Activated CD4-positive, CD25-positive, alpha-beta regulatory T cell treated with anti-CD3 and anti-CD28 coated beads, Interleukin-2, amount 50 U/mL, for 72 hours (primary cell): ENCODE results near the gene ZFP92.

Experiments used
- DNase-seq: peaks from one replicate; pipeline ENCODE4 v3.0.0; 2021

Gene ZFP92

GRCh38 chrX:153409414-153410101 lies 1.7 kb upstream of the ZFP92 start:
- no peak for DNase-seq

DNA sequence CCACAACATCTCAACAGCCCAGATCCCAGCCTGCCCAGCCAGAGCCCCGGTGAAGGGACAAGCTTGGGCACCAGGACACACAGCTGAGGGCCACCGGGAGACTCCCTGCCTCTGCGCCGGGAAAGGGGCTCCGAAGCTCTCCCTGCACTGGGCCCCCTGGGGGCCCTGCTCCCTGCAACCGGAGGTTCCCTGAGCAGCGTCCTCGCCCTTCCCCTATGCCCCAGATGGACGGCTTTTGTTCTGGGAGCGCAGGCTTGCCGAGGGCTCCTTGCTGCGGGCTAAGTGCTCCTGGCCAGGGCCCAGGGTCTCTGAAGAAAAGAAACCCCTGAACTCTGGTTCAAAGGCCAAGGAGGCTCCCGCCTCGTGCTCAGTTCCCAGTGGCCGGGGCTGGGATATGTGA lies 899 bp upstream of the ZFP92 start:
- DNase-seq: no peak

- no peak for DNase-seq
Measured at GRCh38 chrX:153410888-153411254, 401 bp upstream of the ZFP92 start.

DNA sequence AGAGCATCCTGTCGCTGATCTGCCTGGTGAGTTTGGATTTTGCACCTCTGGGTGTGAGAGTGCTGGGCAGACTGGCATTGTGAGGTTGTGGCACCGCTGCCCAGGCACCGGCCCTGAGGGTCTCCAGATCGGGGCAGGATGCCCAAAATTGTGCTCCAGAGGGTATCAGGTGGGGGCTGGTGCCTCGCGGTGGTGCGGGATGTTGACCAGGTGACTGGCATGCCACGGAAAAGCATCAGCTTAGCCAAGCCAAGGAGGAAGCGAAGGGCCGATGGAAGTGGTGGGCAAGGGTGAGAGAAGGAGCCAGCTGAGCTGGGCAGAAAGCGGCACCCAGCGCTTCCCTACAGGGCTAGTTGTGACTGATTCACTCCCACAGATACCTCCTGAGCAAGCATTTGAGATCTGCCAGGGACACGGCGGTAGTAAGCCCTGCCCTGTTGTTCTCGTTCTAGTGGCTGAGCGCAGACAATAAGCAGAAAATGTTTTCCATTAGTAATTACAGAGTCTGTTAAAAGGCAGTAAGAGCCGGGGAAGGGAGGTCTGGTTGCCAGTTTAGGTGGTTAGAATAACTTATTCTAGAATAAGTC lies 809 bp downstream of the ZFP92 start:
- DNase-seq: no peak

- no peak for DNase-seq
Measured at GRCh38 chrX:153412746-153413720, 1.8 kb downstream of the ZFP92 start.

DNA sequence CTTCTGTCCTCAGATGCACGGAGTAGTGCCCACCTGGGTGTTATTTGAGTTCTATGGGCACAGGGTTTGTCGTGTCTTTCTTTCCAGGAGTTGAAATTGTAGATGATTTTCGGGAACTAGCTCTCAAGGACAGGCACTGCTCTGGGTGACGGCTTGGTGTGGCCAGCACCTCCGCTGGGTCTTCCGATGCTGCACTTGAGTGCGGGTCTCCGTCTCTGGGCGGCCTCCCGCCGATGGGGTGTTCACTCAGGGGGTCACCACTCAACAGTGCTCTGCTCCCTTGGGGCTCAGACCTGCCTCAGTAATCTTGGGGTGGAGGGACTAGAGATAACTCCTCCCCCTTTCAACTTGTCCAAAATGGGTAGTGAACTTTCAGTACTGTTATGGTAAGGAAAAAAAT lies 2.5 kb downstream of the ZFP92 start:
- no peak for DNase-seq

DNA sequence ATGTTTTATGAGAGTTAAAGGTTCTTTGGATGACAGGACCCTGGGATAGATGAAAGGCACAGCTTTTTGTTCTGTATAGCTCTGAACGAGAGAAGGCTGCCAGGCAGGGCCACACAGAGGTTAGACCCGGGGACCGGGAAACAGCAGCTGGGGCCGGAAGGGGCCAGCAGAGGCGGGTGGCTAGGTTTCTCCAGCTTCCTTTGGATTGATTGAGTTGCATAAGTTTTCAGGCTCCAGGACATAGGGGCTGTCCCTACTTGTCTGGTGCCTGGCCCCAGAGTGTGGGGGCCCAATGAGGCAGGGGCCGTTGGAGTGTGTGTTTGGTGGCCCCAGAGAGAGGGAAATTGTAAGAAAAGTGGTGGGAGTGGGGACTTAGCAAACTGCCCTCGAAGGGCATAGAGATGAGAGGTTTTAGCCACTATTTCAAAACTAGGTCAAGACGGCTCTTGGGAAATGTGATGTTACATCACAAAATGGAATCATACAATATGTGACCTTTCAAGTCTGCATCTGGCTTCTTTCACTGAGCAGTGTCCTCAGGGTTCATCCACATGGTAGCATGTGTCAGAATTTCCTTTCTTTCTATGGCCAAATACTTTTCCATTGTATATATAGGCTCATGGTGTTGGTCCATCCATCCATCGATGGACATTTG lies 3.7 kb downstream of the ZFP92 start:
- DNase-seq: no peak

DNA sequence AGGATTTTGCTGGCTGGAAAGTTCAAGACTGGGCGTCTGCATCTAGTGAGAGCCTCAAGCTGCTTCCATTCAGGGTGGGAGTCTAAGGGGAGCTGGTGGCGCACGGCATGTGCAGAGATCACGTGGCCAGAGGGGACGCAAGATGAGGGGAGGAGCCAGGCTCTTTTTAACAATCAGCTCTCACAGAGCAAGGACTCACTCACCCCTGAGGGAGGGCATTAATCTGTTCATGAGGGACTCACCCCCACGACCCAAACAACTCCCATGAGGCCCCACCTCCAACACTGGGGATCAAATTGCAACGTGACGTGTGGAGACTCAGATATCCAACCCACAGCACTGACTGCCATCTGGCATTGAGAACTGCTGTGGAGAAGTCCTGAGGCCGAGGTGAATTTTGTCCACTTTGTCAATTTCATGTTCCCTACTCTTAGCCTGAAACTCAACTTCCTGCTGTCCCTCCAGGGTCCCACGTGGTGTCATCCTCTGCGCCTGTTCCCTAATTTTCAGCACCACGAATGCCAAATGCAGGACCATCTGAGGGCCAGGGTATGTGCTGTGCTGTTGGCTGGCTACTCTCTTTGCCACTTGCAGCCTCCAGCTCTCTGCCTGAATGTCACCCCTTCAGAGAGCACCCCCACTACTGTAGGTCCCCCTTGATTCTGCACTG lies 5.6 kb downstream of the ZFP92 start:
- DNase-seq: no peak

GRCh38 chrX:153417637-153418036 lies 6.4 kb downstream of the ZFP92 start:
- DNase-seq: no peak

GRCh38 chrX:153420851-153421599 lies 9.8 kb downstream of the ZFP92 start:
- DNase-seq: no peak

DNA sequence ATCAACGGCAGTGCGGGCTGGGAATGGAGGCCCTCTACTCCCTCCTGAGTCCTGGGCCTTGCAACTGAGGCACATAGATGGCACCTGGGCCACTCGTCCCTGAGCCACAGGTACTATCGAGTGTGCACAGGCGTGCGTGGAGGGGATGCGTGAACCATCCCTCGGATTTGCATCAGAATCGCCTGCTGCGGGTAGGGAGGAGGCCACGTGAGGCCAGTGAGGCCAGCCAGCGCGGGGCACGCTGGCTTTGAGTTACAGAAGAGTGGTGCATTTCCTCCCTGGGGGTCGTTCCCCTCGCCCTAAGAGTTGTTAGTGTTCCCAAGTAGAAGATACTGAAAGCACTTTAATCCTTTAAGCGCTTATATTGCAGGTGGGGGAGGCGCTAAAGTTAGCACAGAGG lies 10.6 kb downstream of the ZFP92 start:
- DNase-seq: no peak

- no peak for DNase-seq
Measured at GRCh38 chrX:153423652-153424051, 12.4 kb downstream of the ZFP92 start.

GRCh38 chrX:153426204-153426603 lies 14.9 kb downstream of the ZFP92 start:
- no peak for DNase-seq

DNA sequence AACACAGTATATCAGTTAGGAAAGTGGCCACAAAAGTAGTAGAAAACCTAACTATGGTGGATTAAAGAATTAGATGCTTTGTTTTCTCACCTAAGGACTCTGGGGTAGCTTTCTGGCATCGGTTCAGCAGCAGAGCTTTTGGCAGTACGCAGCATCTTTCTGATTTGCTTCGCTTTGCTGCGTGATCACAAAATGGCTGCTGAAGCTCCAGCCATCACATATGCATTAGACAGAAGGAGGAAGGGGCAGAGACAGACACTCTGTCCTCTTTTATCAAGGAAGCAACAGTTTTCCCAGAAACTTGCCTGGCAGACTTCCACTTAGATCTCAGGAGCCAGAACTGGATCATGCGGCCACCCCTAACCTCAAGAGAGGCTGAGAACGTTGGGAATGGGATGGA lies 19.5 kb downstream of the ZFP92 start:
- no peak for DNase-seq

DNA sequence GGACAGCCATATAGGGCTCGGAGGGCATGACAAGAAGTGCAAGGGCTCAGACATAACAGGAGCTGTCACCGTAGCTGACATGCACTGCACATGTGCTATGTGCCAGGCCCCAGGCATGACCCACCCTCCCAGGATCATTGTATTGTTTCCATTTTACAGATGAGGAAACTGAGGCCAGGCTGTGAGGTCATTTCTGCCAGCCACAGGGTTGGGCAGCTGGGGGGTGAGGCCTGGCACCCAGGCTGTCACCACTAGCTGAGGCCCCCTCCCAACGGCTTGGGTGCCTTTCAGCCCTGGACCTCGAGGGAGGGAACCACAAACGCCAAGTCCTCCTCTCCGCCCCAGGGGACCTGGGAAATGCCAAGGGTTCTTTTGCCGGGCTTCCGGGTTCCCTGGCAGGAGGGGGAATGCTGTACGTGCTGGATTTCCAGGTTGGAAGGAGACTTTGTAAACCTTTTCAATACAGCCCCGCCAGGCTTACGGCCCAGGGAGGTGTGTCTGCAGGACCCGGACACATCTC lies 21.9 kb downstream of the ZFP92 start:
- no peak for DNase-seq

DNA sequence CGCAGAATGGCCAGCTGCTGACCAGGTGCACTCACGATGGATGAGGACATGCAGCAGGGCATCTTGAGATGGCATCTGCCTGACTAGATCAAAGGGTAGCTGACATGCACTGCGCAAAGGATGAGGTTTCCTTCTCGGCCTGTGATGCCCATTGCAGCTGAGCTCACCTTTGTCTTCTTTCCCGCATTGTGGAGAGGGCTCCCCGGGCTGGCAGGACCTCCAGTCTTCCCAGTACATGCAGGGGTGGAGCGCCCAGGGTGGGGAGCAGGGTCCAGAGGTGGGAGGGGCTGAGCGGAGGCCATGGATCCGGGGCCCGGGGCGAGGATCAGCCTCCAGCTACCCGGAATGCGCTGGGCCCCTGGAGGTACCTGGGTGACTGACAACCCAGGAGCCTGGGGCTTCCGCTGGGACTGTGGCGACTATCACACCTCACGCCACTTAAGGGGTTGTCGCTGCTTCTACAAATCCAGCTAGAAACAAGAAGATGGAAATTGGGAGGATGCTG lies 22.6 kb downstream of the ZFP92 start:
- no peak for DNase-seq

GRCh38 chrX:153434801-153435200 lies 23.5 kb downstream of the ZFP92 start:
- DNase-seq: no peak

DNA sequence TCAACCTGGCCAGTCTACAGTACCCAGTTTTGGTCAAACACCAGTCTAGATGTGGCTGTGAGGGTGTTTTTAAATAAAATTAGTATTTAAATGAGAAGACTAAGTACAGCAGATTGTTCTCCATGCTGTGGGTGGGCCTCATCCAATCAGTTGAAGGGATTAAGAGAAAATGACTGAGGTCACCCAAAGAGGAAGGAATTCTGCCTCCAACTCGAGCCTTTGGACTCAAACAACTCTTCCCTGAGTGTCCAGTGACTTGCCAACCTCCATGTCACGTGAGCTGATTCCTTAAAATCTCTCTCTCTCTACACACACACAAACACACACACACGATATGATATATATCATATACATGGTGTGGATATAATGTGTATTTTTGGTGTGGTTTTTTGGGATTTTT lies 24.6 kb downstream of the ZFP92 start:
- DNase-seq: no peak

- no peak for DNase-seq
Measured at GRCh38 chrX:153438532-153438931, 27.3 kb downstream of the ZFP92 start.

DNA sequence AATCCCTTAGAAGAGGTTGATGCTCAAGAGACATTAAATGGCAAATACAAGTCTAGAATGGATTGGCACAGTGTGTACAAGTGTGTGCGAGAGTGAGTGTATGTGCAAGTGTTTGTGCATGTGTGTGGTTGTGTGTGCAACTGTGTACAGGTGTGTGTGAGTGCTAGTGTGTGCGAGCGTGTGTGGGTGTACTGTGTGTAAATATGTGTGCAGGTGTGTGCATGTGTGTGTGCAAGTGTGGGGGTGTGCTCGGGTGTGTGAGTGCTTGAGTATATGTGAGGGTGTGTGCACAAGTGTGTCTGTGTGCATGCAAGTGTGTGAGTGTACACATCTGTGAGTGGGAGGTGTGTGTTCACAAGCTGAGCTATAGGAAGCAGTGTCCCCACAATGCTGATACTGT lies 28.7 kb downstream of the ZFP92 start:
- no peak for DNase-seq

DNA sequence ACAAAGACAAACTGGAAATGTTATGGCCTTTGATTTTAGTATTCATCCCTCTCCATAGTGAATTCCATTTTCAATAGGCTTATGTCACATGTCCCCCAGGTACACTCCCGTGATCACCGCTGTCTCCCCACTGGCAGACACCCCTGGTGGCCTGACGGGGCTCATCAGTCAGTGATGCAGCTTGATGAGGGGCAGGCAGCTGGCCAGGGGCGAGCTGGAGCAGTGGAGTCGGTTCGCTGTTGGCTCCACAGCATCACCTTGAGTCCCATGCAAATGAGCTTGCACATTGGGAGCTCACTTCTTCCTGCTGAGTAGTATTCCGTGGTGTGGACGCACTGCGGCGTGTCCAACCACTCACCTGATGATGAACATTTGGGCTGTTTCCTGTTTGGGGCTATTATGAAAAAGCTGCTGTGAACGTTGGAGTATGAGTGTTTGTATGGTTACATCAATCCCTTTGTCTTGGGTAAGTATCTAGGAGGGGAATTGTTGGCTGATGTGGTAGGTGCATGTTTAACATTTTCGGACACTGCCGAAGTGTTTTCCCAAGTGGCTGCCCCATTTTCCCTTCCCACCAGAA lies 29.4 kb downstream of the ZFP92 start:
- DNase-seq: no peak
